Fibroblast of lung (primary cell): ENCODE data around the gene ACACB.

ENCODE experiments used
- EZH2 ChIP-seq: IDR thresholded peaks from 2 replicates; pipeline ENCODE4 v1.5.1; 2012; ENCODE audit warnings: low read length, control low read depth, mild to moderate bottlenecking; ENCODE audit errors: missing control alignments
- TF ChIP-seq, protein P1 (sequence below), 2 donors: IDR thresholded peaks in 1 of 2; conservative IDR thresholded peaks in 1 of 2; 1 replicate in 1 of 2; 2 replicates in 1 of 2; pipeline ENCODE4 v1.5.1; 2011 to 2012; ENCODE audit warnings: low read length in 2 of 2, control low read depth in 1 of 2, inconsistent platforms in 1 of 2, low read depth in 1 of 2, mild to moderate bottlenecking in 1 of 2

DNA sequence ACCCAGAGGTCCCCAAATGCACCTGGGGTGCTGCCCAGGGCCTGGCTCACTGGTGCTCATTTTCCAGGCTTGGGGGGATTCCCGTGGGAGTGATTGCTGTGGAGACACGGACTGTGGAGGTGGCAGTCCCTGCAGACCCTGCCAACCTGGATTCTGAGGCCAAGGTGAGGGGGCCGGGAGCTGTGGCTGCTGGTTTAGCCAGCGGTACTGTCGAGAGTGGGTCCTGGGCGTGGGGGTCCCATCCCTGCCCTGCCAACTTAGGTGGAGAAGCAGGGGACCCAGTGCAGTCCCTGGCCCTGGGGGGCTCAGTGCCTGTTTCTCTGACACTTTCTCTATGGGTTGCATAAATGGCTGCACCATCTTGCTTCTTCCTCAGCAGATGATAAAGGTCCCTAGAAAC, 141.8 kb downstream of the ACACB start:
- TF ChIP-seq, protein P1, sequence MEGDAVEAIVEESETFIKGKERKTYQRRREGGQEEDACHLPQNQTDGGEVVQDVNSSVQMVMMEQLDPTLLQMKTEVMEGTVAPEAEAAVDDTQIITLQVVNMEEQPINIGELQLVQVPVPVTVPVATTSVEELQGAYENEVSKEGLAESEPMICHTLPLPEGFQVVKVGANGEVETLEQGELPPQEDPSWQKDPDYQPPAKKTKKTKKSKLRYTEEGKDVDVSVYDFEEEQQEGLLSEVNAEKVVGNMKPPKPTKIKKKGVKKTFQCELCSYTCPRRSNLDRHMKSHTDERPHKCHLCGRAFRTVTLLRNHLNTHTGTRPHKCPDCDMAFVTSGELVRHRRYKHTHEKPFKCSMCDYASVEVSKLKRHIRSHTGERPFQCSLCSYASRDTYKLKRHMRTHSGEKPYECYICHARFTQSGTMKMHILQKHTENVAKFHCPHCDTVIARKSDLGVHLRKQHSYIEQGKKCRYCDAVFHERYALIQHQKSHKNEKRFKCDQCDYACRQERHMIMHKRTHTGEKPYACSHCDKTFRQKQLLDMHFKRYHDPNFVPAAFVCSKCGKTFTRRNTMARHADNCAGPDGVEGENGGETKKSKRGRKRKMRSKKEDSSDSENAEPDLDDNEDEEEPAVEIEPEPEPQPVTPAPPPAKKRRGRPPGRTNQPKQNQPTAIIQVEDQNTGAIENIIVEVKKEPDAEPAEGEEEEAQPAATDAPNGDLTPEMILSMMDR (conservative IDR thresholded peaks at IDR 0.05 in 1 of 2, IDR thresholded peaks at IDR 0.05 in 1 of 2; ENCODE audit: low read depth in 1 of 2, low read length in 2 of 2): no peak
- TF ChIP-seq EZH2: no peak
